Thoracic aorta (tissue), 2 donors: Measurements from ENCODE around the gene NSL1. TPM values are rescaled to one million over a fixed set of nuclear protein-coding genes. Genes with fewer than 3 reads are reported as not detected.
A peak's percentile ranks its signal among the peaks of the same experiment; 100 is the strongest.

ENCODE experiments used
- ATAC-seq: fragments of 150-250 bp; one replicate; pipeline ENCODE4 v1.8.0; 2017; ENCODE audit warnings: low read depth; ENCODE audit not compliant: insufficient number of reproducible peaks, low FRiP score
- DNase-seq: peaks from one replicate; pipeline ENCODE4 v3.0.0-alpha.2; 2020; ENCODE audit warnings: low spot score
- H3K27ac ChIP-seq, 2 donors: fragments of 200-600 bp; sonication (generic); 1 replicate in 1 of 2; 2 replicates in 1 of 2; pipeline ENCODE4 v1.5.1; 2016; ENCODE audit warnings: mild to moderate bottlenecking in 2 of 2, moderate library complexity in 2 of 2
- H3K27me3 ChIP-seq: fragments of 200-600 bp; sonication (generic); replicated peaks from 2 replicates; pipeline ENCODE4 v1.6.0; 2016; ENCODE audit warnings: mild to moderate bottlenecking; ENCODE audit not compliant: insufficient read depth
- H3K36me3 ChIP-seq: fragments of 200-600 bp; sonication (generic); one replicate; pipeline ENCODE4 v1.5.1; 2016
- H3K4me1 ChIP-seq, 2 donors: fragments of 200-600 bp; sonication (generic); 1 replicate in 1 of 2; 2 replicates in 1 of 2; pipeline versions ENCODE4 v1.5.1 to v1.6.0; 2016; ENCODE audit warnings: low read depth in 2 of 2, mild to moderate bottlenecking in 1 of 2; ENCODE audit not compliant: control insufficient read depth in 1 of 2
- H3K4me3 ChIP-seq: fragments of 200-600 bp; sonication (generic); 2 replicates; pipeline ENCODE4 v1.5.1; 2016; ENCODE audit warnings: mild to moderate bottlenecking
- H3K9me3 ChIP-seq: fragments of 200-600 bp; sonication (generic); 2 replicates; pipeline ENCODE4 v1.5.1; 2016
- CTCF ChIP-seq: fragments of 200-600 bp; sonication (generic); IDR thresholded peaks from one replicate; pipeline ENCODE4 v1.5.1; 2019; ENCODE audit warnings: antibody characterized with exemption
- total RNA-seq, 2 donors: library from RNA; depleted of rRNA; stranded (reverse); fragments of >200 nt; gene quantifications; one replicate each; pipeline versions ENCODE4 v1.1.0 to v1.2.3, GENCODE V29; 2016

The NSL1 gene
- total RNA-seq, 2 donors from 2014 or later = 43.2 to 44.3 TPM

DNA sequence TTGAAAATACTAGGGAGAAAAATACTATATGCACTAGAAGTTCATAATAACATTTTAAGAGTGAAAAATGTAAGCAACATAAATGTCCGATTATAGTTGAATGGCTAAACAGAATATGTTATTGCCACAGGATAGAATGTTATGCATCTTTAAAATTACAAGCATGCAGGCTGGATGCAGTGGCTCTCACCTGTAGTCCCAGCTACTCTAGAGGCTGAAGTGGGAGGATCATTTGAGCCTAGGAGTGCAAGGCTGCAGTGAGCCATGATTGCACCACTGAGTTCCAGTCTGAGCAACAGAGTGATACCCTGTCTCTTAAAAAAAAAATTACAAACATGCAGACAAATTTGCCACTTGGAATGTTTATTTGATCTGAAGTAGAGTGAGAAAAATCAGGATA, 88.9 kb downstream of the NSL1 start:
- Histone ChIP-seq H3K4me3 (no peak overlapping the region), H3K4me1 (peaks cover 6 to 17% of the 10 kb centered on the region in 2 donors), H3K27ac (no peak overlapping the region), H3K36me3 (no peaks in the 10 kb centered on the region), H3K9me3 (no peaks in the 10 kb centered on the region), H3K27me3 (no peaks in the 10 kb centered on the region)
- ATAC-seq (no peak), DNase-seq (no peak)
- no peak for TF ChIP-seq CTCF

DNA sequence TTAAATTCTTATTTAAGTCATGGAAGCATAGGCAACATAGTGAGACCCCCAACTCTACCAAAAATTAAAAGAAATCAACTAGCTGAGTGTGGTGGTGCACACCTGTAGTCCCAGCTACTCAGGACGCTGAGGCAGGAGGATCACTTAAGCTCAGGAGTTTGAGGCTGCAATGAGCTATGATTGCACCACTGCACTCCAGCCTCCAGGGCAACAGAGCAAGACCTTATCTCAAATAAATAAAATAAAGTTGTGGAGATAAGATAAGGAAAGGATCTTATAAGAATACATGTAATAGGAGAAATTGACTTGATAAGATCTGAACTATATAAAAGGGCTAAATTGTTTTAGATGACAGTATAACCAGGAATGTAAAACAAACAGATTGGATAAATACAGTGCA, 89.7 kb downstream of the NSL1 start:
- H3K4me3 ChIP-seq = no peak overlapping the region
- no peaks in the 10 kb centered on the region for H3K9me3 ChIP-seq
- H3K36me3 ChIP-seq = no peaks in the 10 kb centered on the region
- H3K4me1 ChIP-seq = peaks cover 6 to 17% of the 10 kb centered on the region in 2 donors
- H3K27me3 ChIP-seq = no peaks in the 10 kb centered on the region
- H3K27ac ChIP-seq = no peak overlapping the region
- DNase-seq (no peak), ATAC-seq (no peak)
- TF ChIP-seq CTCF = no peak

DNA sequence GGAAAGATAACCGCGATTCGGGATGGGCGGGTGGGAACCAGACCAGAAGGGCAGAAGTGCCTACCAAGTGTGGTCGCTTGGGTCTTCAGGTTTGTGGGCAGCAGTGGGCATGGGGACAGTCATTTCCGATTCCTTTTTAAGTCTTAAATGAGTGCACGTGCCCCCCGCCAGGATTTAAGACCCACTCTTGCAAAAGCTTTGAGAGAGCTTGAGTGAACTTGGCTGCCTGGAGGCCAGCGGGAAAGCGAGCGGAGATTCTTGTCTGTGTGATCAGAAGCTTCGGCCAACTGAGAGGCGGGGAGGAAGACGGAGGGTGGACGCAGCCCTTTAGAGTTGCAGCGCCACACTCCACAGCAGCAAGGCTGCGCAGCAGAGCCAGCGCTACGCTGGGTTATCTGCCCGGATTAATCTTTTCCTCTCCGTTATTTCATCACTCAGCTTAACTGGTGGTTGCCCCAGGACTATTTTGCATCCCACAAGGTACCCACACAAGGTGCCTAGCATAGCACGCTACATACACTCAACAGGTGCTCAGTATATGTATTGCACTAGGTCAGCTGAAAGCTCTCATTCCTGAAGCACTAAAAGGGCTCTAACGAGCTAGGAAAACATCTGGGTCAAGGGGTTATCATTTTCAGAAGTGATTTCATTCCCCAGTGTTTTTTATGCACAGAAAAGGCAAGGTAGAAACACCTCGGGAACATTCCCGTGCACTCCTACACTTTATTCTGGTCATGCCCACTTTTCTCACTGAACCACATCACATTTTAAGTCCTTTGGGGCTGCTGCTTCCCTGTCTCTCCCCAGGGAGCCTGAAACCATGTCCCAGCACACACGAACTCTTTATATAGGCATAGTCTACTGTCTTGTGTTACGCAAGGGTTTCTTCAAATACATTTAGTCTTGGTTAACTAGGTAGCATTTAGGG, 90.4 kb downstream of the NSL1 start:
- Histone ChIP-seq H3K9me3 (no peaks in the 10 kb centered on the region), H3K27me3 (no peaks in the 10 kb centered on the region), H3K27ac (peak overlapping the region; percentile 38 to 56), H3K36me3 (no peaks in the 10 kb centered on the region), H3K4me3 (peak overlapping the region; percentile 78), H3K4me1 (peaks cover 6 to 17% of the 10 kb centered on the region in 2 donors)
- no peak for TF ChIP-seq CTCF
- DNase-seq (no peak), ATAC-seq (no peak)

DNA sequence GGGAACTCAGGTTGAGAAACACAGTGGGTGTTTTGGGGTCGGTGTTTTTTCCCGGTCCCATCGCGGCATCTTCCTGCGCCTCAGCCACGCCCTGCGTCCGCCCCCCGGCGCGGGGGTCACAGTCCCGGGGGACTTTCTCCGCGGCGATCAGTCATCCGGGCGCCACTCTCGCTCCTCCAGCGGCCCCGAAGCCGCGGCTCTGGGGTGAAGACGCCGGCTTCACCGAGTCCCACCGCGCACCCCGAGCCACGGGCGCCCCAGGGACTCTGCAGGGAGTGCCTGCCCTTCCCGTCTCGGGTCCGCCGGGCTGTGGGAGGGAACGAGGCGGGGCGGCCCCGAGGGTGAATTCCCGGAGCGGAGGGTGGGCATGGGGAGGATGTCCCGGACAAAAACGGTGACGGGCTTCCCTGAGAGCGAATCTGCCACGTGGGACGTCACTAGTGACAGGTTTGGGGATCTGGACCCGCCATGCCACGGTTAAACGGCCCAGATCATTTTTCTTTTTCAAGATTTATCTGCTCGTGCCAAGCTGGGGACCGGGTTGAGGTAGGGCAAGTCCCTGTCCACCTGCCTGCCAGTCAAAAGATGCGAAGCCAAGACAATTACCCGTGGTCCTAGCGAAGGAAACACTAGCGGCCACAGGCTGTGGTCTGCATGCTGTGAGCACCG, 91.2 kb downstream of the NSL1 start:
- Histone ChIP-seq H3K36me3 (no peaks in the 10 kb centered on the region), H3K9me3 (no peaks in the 10 kb centered on the region), H3K4me1 (peaks cover 6 to 17% of the 10 kb centered on the region in 2 donors), H3K4me3 (peak overlapping the region; percentile 78), H3K27me3 (no peaks in the 10 kb centered on the region), H3K27ac (peak overlapping the region; percentile 56 to 58)
- no peak for TF ChIP-seq CTCF
- ATAC-seq = peak; percentile 33
- no peak for DNase-seq

GRCh38 chr1:212699625-212700222, 91.9 kb downstream of the NSL1 start, which contains the start of gene BATF3:
BATF3 (minus strand) TSS chr1:212699840; CDS start chr1:212699762, 78 bp downstream.
- Histone ChIP-seq H3K36me3 (no peaks in the 10 kb centered on the region), H3K4me1 (peaks cover 6 to 17% of the 10 kb centered on the region in 2 donors), H3K4me3 (peak within 1 kb of the TSS; percentile 78), H3K9me3 (no peaks in the 10 kb centered on the region), H3K27me3 (no peaks in the 10 kb centered on the region), H3K27ac (peak within 1 kb of the TSS; percentile 56 to 58)
- TF ChIP-seq CTCF = no peak
- DNase-seq (peak; percentile 10), ATAC-seq (peak; percentile 37)
